ENCODE results near the gene LSM14B.
A peak's percentile ranks its signal among the peaks of the same experiment; 100 is the strongest.

Gene LSM14B

GRCh38 chr20:62137478-62138203, 15.4 kb downstream of the LSM14B start:
- Mint-ChIP-seq H3K27me3 (no peaks in the 10 kb centered on the region), H3K4me1 (peaks cover 42% of the 10 kb centered on the region), H3K9me3 (no peaks in the 10 kb centered on the region), H3K4me3 (peak overlapping the region; percentile 24), H3K36me3 (ENCODE audit: insufficient read depth) (peaks cover 77% of the 10 kb centered on the region), H3K27ac (ENCODE audit: low read depth) (peak overlapping the region; percentile 67)
- DNase-seq (ENCODE audit: low spot score in 2 of 2) (no peak), ATAC-seq (replicated peaks; ENCODE audit: extremely low read depth, poor library complexity, severe bottlenecking) (no peak)

- no peaks in the 10 kb centered on the region for H3K9me3 Mint-ChIP-seq
- no peaks in the 10 kb centered on the region for H3K27me3 Mint-ChIP-seq
Observed at GRCh38 chr20:62138204-62138543, 15.9 kb downstream of the LSM14B start.

GRCh38 chr20:62138912-62139311, 16.6 kb downstream of the LSM14B start:
- Mint-ChIP-seq H3K27ac (ENCODE audit: low read depth) (peak overlapping the region; percentile 67), H3K27me3 (no peaks in the 10 kb centered on the region), H3K36me3 (ENCODE audit: insufficient read depth) (peaks cover 72% of the 10 kb centered on the region), H3K4me3 (no peak overlapping the region), H3K4me1 (peaks cover 42% of the 10 kb centered on the region), H3K9me3 (no peaks in the 10 kb centered on the region)
- ATAC-seq (replicated peaks; ENCODE audit: extremely low read depth, poor library complexity, severe bottlenecking) (no peak), DNase-seq (ENCODE audit: low spot score in 2 of 2) (no peak)

More at GRCh38 chr20:62138204-62138543, 15.9 kb downstream of the LSM14B start:
- Mint-ChIP-seq H3K4me3 (peak overlapping the region; percentile 24), H3K36me3 (ENCODE audit: insufficient read depth) (peaks cover 77% of the 10 kb centered on the region), H3K4me1 (peaks cover 42% of the 10 kb centered on the region), H3K27ac (ENCODE audit: low read depth) (peak overlapping the region; percentile 67)
- DNase-seq (ENCODE audit: low spot score in 2 of 2) (no peak), ATAC-seq (replicated peaks; ENCODE audit: extremely low read depth, poor library complexity, severe bottlenecking) (no peak)

DNA sequence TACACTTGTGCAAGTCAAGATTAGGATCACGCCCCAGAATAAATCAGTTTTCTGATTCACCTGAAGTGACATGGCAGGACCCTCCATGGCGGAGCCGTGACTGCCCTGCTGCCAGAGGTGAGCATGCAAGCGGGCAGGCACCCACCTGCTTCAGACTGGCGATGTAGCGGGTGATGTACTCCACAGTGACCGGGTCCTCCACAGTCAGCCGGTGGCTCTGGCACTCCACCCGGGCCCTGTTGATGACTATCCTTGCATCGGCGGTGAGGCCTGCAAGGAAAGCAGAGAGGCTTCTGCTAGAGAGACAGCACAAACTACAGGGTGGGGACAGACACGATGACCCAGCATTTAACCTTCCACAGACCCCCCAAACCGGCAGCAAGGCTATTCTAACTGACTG, 17.4 kb downstream of the LSM14B start:
- H3K4me1 Mint-ChIP-seq = peaks cover 45% of the 10 kb centered on the region
- peaks cover 71% of the 10 kb centered on the region for H3K36me3 Mint-ChIP-seq (ENCODE audit: insufficient read depth)
- DNase-seq (ENCODE audit: low spot score in 2 of 2) (no peak), ATAC-seq (replicated peaks; ENCODE audit: extremely low read depth, poor library complexity, severe bottlenecking) (no peak)
- no peaks in the 10 kb centered on the region for H3K27me3 Mint-ChIP-seq
- no peak overlapping the region for H3K4me3 Mint-ChIP-seq
- H3K9me3 Mint-ChIP-seq = no peaks in the 10 kb centered on the region
- H3K27ac Mint-ChIP-seq (ENCODE audit: low read depth) = peak overlapping the region; percentile 91

- Mint-ChIP-seq H3K27me3 (no peaks in the 10 kb centered on the region), H3K4me1 (peaks cover 56% of the 10 kb centered on the region), H3K36me3 (ENCODE audit: insufficient read depth) (peaks cover 69% of the 10 kb centered on the region), H3K27ac (ENCODE audit: low read depth) (peak overlapping the region; percentile 91), H3K4me3 (peak overlapping the region; percentile 81), H3K9me3 (no peaks in the 10 kb centered on the region)
- no peak for DNase-seq (ENCODE audit: low spot score in 2 of 2)
- ATAC-seq (replicated peaks; ENCODE audit: extremely low read depth, poor library complexity, severe bottlenecking) = no peak
Observed at GRCh38 chr20:62141043-62141396, 18.7 kb downstream of the LSM14B start.

DNA sequence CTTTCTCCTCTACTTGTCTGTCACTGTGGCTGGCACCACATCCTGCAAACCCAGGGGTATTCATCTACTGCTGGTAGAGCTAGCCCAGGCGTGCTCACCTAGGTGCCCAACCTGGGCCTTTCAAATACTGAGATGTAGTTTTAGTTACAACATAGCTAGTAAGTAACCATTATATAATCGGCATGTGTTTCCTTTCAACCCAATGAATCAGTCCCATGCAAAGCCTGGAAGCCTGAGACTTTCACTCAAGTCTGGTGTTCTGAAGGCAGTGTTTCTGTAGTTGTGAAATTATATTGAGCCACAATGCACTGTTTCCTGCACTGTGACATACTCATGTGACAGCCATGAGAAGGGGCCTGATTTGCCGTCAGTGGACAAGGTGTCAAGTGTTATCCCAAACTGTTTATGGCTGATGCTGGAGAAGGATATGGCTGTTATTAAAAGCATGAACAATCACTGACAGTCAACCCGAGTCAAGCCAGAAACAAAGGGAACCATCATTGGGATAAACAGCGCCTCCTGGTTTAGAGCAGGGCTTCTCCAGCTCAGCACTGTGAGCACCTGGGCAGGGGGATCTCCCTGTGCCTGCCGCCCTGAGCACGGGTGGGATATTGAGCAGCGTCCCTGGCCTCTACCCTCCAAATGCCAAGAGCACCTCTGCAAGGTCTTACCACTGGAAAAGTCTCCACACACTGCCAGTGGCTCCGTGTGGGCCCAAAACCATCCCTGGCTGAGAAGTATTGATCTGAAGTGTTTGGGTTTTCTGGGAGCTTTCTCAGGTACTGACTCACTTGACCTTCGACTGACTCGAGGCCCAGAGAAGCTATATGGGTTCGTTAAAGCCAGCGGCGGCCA, 19.3 kb downstream of the LSM14B start:
- Mint-ChIP-seq H3K27ac (ENCODE audit: low read depth) (peak overlapping the region; percentile 91), H3K9me3 (no peaks in the 10 kb centered on the region), H3K36me3 (ENCODE audit: insufficient read depth) (peaks cover 62% of the 10 kb centered on the region), H3K4me3 (peak overlapping the region; percentile 81), H3K27me3 (no peaks in the 10 kb centered on the region), H3K4me1 (peaks cover 51% of the 10 kb centered on the region)
- peak in 1 of 2 donors; percentile 55 for DNase-seq (ENCODE audit: low spot score in 2 of 2)
- ATAC-seq (replicated peaks; ENCODE audit: extremely low read depth, poor library complexity, severe bottlenecking) = peak; percentile 62

- H3K27me3 Mint-ChIP-seq = no peaks in the 10 kb centered on the region
- H3K27ac Mint-ChIP-seq (ENCODE audit: low read depth) = peak overlapping the region; percentile 91
- H3K4me1 Mint-ChIP-seq = peaks cover 52% of the 10 kb centered on the region
- H3K36me3 Mint-ChIP-seq (ENCODE audit: insufficient read depth) = peaks cover 56% of the 10 kb centered on the region
- H3K4me3 Mint-ChIP-seq = peak overlapping the region; percentile 81
- DNase-seq (ENCODE audit: low spot score in 2 of 2) (no peak), ATAC-seq (replicated peaks; ENCODE audit: extremely low read depth, poor library complexity, severe bottlenecking) (peak; percentile 11)
- H3K9me3 Mint-ChIP-seq = no peaks in the 10 kb centered on the region
Observed at GRCh38 chr20:62142252-62143080, 20.2 kb downstream of the LSM14B start.

DNA sequence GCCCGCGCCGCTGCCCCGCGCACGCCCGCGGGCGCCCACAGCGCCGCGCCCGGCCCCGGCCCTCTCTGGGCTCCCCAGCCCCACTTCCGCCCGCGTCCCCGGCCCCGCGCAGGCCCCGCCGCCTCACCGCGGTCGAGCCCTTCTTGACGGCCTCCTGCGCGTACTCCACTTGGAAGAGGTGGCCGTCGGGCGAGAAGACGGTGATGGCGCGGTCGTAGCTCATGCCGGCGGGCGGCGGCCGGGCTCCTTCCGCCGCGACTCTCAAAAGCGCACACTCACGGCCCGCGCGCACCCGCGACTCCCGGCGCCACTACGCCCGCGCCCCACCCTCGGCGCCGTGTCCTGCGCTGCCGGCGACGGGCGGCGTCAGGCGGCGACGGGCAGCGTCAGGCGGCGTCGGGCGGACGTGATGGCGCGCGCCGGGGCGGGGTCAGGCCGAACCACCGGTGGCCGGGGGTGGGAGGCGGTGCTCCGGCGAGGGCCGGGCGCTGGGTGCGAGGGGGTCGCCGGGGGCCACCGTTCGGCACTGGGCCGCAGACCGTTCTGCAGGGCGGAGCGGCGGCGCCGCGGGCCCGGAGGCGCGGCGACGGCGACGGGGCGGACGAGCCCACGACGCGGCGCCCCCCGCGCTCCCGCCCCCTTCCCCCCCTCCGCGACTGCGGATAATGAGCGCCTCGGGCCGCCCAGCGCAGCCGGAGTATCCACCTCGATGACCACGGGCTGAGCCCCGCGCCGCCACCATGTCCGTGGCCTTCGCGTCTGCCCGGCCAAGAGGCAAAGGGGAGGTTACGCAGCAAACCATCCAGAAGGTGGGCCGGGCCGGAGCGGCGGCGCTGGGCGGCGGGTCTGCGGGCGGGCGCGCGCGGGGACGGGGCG, 21.0 kb downstream of the LSM14B start, which contains the start of the genes PSMA7 and SS18L1:
Gene PSMA7, minus strand, starts transcription at position 314 of the 876 bp plus-strand sequence. Its CDS starts 91 bp downstream, at position 223.
Gene SS18L1, plus strand, starts transcription at position 689 of the 876 bp plus-strand sequence. Its CDS starts 52 bp downstream, at position 741.
- ATAC-seq (replicated peaks; ENCODE audit: extremely low read depth, poor library complexity, severe bottlenecking) (peak; percentile 81), DNase-seq (ENCODE audit: low spot score in 2 of 2) (peak; percentile 74 to 79)
- Mint-ChIP-seq H3K27me3 (no peaks in the 10 kb centered on the region), H3K4me3 (peak within 1 kb of the TSS; percentile 81), H3K4me1 (peaks cover 47% of the 10 kb centered on the region), H3K36me3 (ENCODE audit: insufficient read depth) (peaks cover 50% of the 10 kb centered on the region), H3K9me3 (no peaks in the 10 kb centered on the region), H3K27ac (ENCODE audit: low read depth) (peak within 1 kb of the TSS; percentile 91)

GRCh38 chr20:62143957-62144825, 21.9 kb downstream of the LSM14B start:
- H3K4me3 Mint-ChIP-seq = peak overlapping the region; percentile 81
- no peaks in the 10 kb centered on the region for H3K9me3 Mint-ChIP-seq
- peaks cover 44% of the 10 kb centered on the region for H3K36me3 Mint-ChIP-seq (ENCODE audit: insufficient read depth)
- no peak for ATAC-seq (replicated peaks; ENCODE audit: extremely low read depth, poor library complexity, severe bottlenecking)
- H3K27me3 Mint-ChIP-seq = no peaks in the 10 kb centered on the region
- peak overlapping the region; percentile 62 for H3K27ac Mint-ChIP-seq (ENCODE audit: low read depth)
- peaks cover 47% of the 10 kb centered on the region for H3K4me1 Mint-ChIP-seq
- peak in 1 of 2 donors; percentile 32 for DNase-seq (ENCODE audit: low spot score in 2 of 2)

DNA sequence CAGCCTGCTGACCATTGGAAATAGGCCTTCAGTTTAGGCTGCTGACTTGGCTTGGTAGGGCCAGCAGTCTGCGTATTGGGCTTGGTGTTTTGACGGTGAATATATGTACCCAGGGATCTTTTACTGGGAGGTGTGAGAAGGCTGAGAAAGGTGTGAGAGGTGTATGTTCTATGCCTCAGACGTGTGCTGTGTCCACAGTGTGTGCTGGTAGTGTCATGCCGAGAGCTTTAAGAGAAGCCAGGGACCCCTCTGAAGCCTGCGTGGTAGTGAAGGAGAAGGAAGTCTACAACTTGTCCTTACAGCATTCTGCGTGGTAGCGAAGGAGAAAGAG, 23.4 kb downstream of the LSM14B start:
- Mint-ChIP-seq H3K27ac (ENCODE audit: low read depth) (no peak overlapping the region), H3K4me1 (peaks cover 56% of the 10 kb centered on the region), H3K4me3 (peak overlapping the region; percentile 79), H3K27me3 (no peaks in the 10 kb centered on the region), H3K36me3 (ENCODE audit: insufficient read depth) (peaks cover 33% of the 10 kb centered on the region), H3K9me3 (no peaks in the 10 kb centered on the region)
- DNase-seq (ENCODE audit: low spot score in 2 of 2) (no peak), ATAC-seq (replicated peaks; ENCODE audit: extremely low read depth, poor library complexity, severe bottlenecking) (no peak)
